Gastroesophageal sphincter (tissue), 4 donors: ENCODE results near the gene SKIL. TPM values are rescaled to one million over a fixed set of nuclear protein-coding genes. Genes with fewer than 3 reads are reported as not detected.

Experiments used
- ATAC-seq: fragments of 150-250 bp; one replicate; pipeline ENCODE4 v1.9.1; 2016; ENCODE audit warnings: mild to moderate bottlenecking, moderate library complexity
- H3K27ac ChIP-seq, 4 donors: fragments of 200-600 bp; sonication (generic) in 3 of 4; 1 replicate in 3 of 4; 2 replicates in 1 of 4; pipeline ENCODE4 v1.5.1; 2016 to 2019
- H3K27me3 ChIP-seq: fragments of 200-600 bp; sonication (generic); one replicate; pipeline ENCODE4 v1.5.1; 2019
- H3K36me3 ChIP-seq, 2 donors: fragments of 200-600 bp; sonication (generic); one replicate each; pipeline ENCODE4 v1.5.1; 2019; ENCODE audit warnings: control low read depth in 1 of 2
- H3K4me1 ChIP-seq, 3 donors: fragments of 200-600 bp; sonication (generic); 1 replicate in 2 of 3; 2 replicates in 1 of 3; pipeline ENCODE4 v1.5.1; 2016 to 2019; ENCODE audit warnings: control low read depth in 2 of 3
- H3K4me3 ChIP-seq, 2 donors: fragments of 200-600 bp; sonication (generic); one replicate each; pipeline ENCODE4 v1.5.1; 2019; ENCODE audit warnings: mild to moderate bottlenecking in 1 of 2, moderate library complexity in 1 of 2
- H3K9me3 ChIP-seq, 3 donors: fragments of 200-600 bp; sonication (generic); one replicate each; pipeline ENCODE4 v1.5.1; 2017 to 2019; ENCODE audit warnings: control low read depth in 2 of 3
- EP300 ChIP-seq: sonication (generic); formaldehyde crosslinking; IDR thresholded peaks from one replicate; pipeline ENCODE4 v1.6.1; 2017; ENCODE audit warnings: antibody characterized with exemption, mild to moderate bottlenecking
- POLR2A ChIP-seq, 2 donors: fragments of 450-650 bp; IDR thresholded peaks; one replicate each; pipeline ENCODE4 v1.6.1; 2017; ENCODE audit warnings: antibody characterized with exemption in 2 of 2, mild to moderate bottlenecking in 2 of 2, moderate library complexity in 1 of 2
- POLR2AphosphoS5 ChIP-seq: sonication (generic); formaldehyde crosslinking; IDR thresholded peaks from one replicate; pipeline ENCODE4 v1.6.1; 2017; ENCODE audit warnings: antibody characterized with exemption
- WGBS, 2 donors: methylation state at CpG; one replicate each; pipeline ENCODE4 v1.1.5; 2018; ENCODE audit warnings: low coverage in 1 of 2; 5-methylcytosine and 5-hydroxymethylcytosine counted together
- total RNA-seq, 4 donors: library from RNA; depleted of rRNA; stranded (reverse); fragments of >200 nt; gene quantifications; one replicate each; pipeline ENCODE4 v1.1.0, GENCODE V29; 2016
- TF ChIP-seq, protein P1 (sequence below), 4 experiments: fragments of 200-600 bp in 2 of 4; fragments of 450-650 bp in 2 of 4; sonication (generic) in 1 of 4; IDR thresholded peaks; one replicate each; pipeline ENCODE4 v1.5.1; 2017 to 2019; ENCODE audit warnings: antibody characterized with exemption in 4 of 4, mild to moderate bottlenecking in 2 of 4, moderate library complexity in 2 of 4

Gene SKIL
- total RNA-seq, 4 donors from 2014 or later = 29.1 to 52.8 (median 35.9) TPM

DNA sequence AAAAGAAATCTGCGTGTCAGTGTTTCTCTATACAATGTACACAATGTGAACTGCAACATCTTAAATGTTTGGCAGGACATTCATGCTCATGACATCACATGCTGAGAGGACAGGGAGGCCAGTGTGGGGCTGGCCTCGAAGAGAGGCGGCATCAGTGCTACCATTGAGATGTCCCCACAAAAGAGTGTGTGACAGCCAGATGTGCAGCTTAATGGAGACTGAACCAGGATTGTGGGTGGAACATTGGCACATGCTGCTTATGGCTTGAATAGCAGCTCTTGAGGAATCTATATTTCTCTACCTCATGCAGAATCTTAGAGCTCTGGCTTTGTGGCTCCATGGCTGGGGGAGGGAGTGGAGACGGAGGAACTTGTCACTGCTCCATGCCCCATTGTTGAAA, 79.7 kb downstream of the SKIL start:
- no peak for TF ChIP-seq POLR2AphosphoS5
- no peak for TF ChIP-seq EP300
- TF ChIP-seq, protein P1, sequence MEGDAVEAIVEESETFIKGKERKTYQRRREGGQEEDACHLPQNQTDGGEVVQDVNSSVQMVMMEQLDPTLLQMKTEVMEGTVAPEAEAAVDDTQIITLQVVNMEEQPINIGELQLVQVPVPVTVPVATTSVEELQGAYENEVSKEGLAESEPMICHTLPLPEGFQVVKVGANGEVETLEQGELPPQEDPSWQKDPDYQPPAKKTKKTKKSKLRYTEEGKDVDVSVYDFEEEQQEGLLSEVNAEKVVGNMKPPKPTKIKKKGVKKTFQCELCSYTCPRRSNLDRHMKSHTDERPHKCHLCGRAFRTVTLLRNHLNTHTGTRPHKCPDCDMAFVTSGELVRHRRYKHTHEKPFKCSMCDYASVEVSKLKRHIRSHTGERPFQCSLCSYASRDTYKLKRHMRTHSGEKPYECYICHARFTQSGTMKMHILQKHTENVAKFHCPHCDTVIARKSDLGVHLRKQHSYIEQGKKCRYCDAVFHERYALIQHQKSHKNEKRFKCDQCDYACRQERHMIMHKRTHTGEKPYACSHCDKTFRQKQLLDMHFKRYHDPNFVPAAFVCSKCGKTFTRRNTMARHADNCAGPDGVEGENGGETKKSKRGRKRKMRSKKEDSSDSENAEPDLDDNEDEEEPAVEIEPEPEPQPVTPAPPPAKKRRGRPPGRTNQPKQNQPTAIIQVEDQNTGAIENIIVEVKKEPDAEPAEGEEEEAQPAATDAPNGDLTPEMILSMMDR (IDR thresholded peaks at IDR 0.05) = no peak
- Histone ChIP-seq H3K27me3 (no peaks in the 10 kb centered on the region), H3K9me3 (no peaks in the 10 kb centered on the region), H3K36me3 (peaks cover 0 to 4% of the 10 kb centered on the region in 2 donors), H3K4me1 (no peaks in the 10 kb centered on the region), H3K4me3 (no peak overlapping the region), H3K27ac (no peak overlapping the region)
- no peak for ATAC-seq
- 40 to 57% methylated on average over 1 to 3 of the region's 4 CpGs for WGBS, 2 donors

DNA sequence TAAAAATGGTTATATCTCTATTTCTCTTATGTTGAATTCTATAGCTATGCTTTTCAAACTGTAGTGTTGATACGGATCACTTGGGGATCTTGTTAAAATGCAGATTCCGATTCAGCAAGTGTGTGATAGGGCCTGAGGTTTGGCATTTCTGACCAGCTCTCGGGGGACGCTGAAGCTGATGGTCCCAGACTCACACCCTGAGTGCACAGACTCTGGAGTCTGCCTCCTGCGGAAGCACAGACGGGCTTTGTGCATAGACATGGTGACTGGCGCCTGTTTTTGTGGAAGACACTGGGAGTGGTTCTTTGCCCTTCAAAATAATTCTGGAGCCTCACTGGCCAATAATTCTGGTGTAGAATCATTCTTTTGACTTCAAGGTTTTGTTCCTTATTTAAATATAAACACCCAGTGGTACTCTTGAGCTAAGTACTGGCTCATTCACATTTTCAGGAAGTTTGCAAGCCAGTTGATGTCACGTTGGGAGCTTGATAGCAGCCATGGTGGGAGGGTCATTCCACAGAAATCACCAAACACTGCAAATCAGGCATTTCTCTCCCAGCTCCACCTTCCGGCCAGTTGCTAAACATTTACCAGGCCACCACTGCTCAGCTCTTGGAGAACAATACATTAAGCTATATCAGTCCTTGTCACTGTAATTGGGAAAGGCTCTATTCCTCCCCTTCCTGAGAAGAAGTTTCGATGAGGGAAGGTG, 80.3 kb downstream of the SKIL start:
- H3K36me3 ChIP-seq = no peaks in the 10 kb centered on the region
- TF ChIP-seq, protein P1 (IDR thresholded peaks at IDR 0.05) = no peak
- no peak for TF ChIP-seq POLR2AphosphoS5
- TF ChIP-seq EP300 = no peak
- no peak for TF ChIP-seq POLR2A (IDR thresholded peaks at IDR 0.05)
- no peaks in the 10 kb centered on the region for H3K9me3 ChIP-seq
- WGBS, 2 donors = 75 to 88% methylated on average over 2 to 6 of the region's 10 CpGs
- no peaks in the 10 kb centered on the region for H3K4me1 ChIP-seq
- no peak overlapping the region for H3K27ac ChIP-seq
- no peaks in the 10 kb centered on the region for H3K27me3 ChIP-seq
- H3K4me3 ChIP-seq = no peak overlapping the region
- ATAC-seq = no peak

DNA sequence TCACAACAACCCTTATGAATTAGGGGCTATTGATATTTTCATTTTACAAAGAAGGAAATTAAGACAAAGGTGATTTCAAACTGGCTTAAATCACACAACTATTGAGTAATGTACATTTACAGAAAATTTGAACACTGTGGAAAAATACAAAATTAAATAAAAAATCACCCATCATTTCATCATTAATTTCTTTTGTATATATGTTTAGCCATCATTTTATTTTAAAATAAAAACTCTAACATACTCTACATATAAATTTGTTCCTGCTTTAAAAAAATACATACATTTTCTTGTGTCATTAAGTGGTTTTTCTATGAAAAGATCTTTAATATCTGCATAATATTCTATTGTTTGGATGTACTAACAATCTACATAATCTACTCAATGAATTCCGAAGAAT, 81.3 kb downstream of the SKIL start:
- Histone ChIP-seq H3K9me3 (no peaks in the 10 kb centered on the region), H3K27ac (no peak overlapping the region), H3K4me3 (no peak overlapping the region), H3K27me3 (no peaks in the 10 kb centered on the region), H3K36me3 (no peaks in the 10 kb centered on the region), H3K4me1 (no peaks in the 10 kb centered on the region)
- no peak for ATAC-seq
- TF ChIP-seq EP300 (no peak), POLR2AphosphoS5 (no peak), POLR2A (IDR thresholded peaks at IDR 0.05) (no peak)
- TF ChIP-seq, protein P1 (IDR thresholded peaks at IDR 0.05) = no peak
- 67 to 100% methylated on average over 1 of the region's 1 CpG for WGBS, 2 donors

DNA sequence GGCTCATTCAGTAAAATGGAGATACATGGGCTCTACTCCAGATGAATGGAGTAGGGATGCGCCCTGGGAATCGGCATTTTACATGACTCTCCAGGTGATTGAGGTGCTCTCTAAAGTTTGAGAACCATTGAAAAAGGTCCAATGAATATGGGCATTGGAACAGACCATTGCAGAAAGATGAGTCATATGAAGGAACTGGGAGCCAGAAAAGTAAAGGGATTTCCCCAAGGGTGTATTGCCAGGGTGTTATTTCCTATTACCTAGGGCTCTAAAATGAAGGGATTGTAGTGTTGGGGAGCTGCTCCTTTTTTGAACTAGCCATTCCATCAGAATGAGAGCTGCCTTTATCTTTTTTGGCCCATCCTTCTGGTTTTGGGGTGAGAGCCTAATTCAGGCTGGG, 82.8 kb downstream of the SKIL start:
- no peak for ATAC-seq
- WGBS, 2 donors = 88 to 100% methylated on average over 2 of the region's 2 CpGs
- no peak overlapping the region for H3K4me3 ChIP-seq

DNA sequence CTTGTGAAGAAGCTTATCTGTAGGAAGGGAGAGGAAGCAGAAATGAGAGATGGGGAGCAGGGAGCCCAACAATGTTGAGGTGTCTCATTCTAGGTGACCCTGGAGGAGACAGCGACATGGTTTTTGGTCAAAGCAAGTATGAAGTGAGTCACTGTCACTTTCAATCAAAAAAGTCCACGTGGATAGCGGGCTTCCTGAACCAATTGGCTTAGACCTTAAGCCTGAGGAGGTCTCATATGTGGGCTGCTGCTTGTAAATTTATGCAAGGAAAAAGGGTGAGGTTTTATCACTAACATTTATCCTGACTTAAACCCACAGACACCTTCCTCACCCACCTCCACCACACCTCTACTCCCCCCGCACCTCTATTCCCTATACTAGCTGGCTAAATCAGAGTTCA, 83.9 kb downstream of the SKIL start:
- TF ChIP-seq POLR2AphosphoS5 = no peak
- TF ChIP-seq EP300 = no peak
- TF ChIP-seq, protein P1 (IDR thresholded peaks at IDR 0.05) = no peak
- no peak for TF ChIP-seq POLR2A (IDR thresholded peaks at IDR 0.05)
- H3K36me3 ChIP-seq = no peaks in the 10 kb centered on the region
- H3K27ac ChIP-seq = no peak overlapping the region
- no peak overlapping the region for H3K4me3 ChIP-seq
- H3K4me1 ChIP-seq = no peaks in the 10 kb centered on the region
- H3K27me3 ChIP-seq = no peaks in the 10 kb centered on the region
- ATAC-seq = no peak
- H3K9me3 ChIP-seq = no peaks in the 10 kb centered on the region
- 90 to 94% methylated on average over 2 to 4 of the region's 4 CpGs for WGBS, 2 donors

More for the DNA sequence above, 82.8 kb downstream of the SKIL start:
- H3K36me3 ChIP-seq = no peaks in the 10 kb centered on the region
- no peaks in the 10 kb centered on the region for H3K4me1 ChIP-seq
- H3K9me3 ChIP-seq = no peaks in the 10 kb centered on the region
- TF ChIP-seq POLR2A (IDR thresholded peaks at IDR 0.05) (no peak), POLR2AphosphoS5 (no peak), EP300 (no peak)
- TF ChIP-seq, protein P1 (IDR thresholded peaks at IDR 0.05) = no peak
- H3K27ac ChIP-seq = no peak overlapping the region
- no peaks in the 10 kb centered on the region for H3K27me3 ChIP-seq
